GM23338 (cell line): ENCODE results near the gene YPEL5. TPM values are rescaled to one million over a fixed set of nuclear protein-coding genes. Genes with fewer than 3 reads are reported as not detected.

ENCODE experiments used
- ATAC-seq: fragments of 200-7000 bp; cut with Tn5 transposase; 3 replicates; pipeline ENCODE4 v1.9.1; 2020
- DNase-seq: peaks from one replicate; pipeline ENCODE4 v3.0.0-alpha.2; 2015; ENCODE audit warnings: low spot score
- H2AFZ ChIP-seq: fragments of 200-600 bp; sonication (generic); 2 replicates; pipeline ENCODE4 v1.8.0; 2016; ENCODE audit warnings: antibody characterized with exemption, mild to moderate bottlenecking, moderate library complexity
- H3F3A ChIP-seq: fragments of 200-600 bp; sonication (generic); replicated peaks from 2 replicates; pipeline ENCODE4 v1.8.0; 2017; ENCODE audit warnings: antibody characterized with exemption, mixed run types, low read depth
- H3K27ac ChIP-seq: fragments of 200-600 bp; sonication (generic); 2 replicates; pipeline ENCODE4 v1.6.1; 2016; ENCODE audit warnings: low read depth
- H3K27me3 ChIP-seq: fragments of 200-600 bp; sonication (generic); 2 replicates; pipeline ENCODE4 v1.8.0; 2016; ENCODE audit warnings: mild to moderate bottlenecking, mixed run types, moderate library complexity; ENCODE audit not compliant: insufficient read depth
- H3K36me3 ChIP-seq: fragments of 200-600 bp; sonication (generic); 2 replicates; pipeline ENCODE4 v1.8.0; 2016; ENCODE audit warnings: mild to moderate bottlenecking; ENCODE audit not compliant: insufficient read depth
- H3K4me1 ChIP-seq: fragments of 200-600 bp; sonication (generic); 2 replicates; pipeline ENCODE4 v1.8.0; 2016; ENCODE audit warnings: mild to moderate bottlenecking, moderate library complexity; ENCODE audit not compliant: insufficient read depth
- H3K4me2 ChIP-seq: fragments of 200-600 bp; sonication (generic); 2 replicates; pipeline ENCODE4 v1.7.1; 2017; ENCODE audit warnings: mixed run types
- H3K4me3 ChIP-seq: fragments of 200-600 bp; sonication (generic); 2 replicates; pipeline ENCODE4 v1.6.1; 2016; ENCODE audit warnings: mixed run types
- H3K79me2 ChIP-seq: fragments of 200-600 bp; sonication (generic); replicated peaks from 2 replicates; pipeline ENCODE4 v1.8.0; 2017; ENCODE audit warnings: mild to moderate bottlenecking; ENCODE audit not compliant: insufficient read depth
- H3K9me2 ChIP-seq: fragments of 200-600 bp; sonication (generic); 2 replicates; pipeline ENCODE4 v1.8.0; 2017; ENCODE audit not compliant: insufficient read depth
- H4K20me1 ChIP-seq: fragments of 200-600 bp; sonication (generic); replicated peaks from 2 replicates; pipeline ENCODE4 v1.8.0; 2017; ENCODE audit warnings: mild to moderate bottlenecking; ENCODE audit not compliant: insufficient read depth
- H3K27ac Mint-ChIP-seq: 2 replicates; pipeline ENCODE4 v1.8.0; 2020; ENCODE audit warnings: inconsistent platforms, mild to moderate bottlenecking, moderate library complexity, mixed read lengths
- H3K27me3 Mint-ChIP-seq: 3 replicates; pipeline ENCODE4 v1.8.0; 2022; ENCODE audit warnings: low read depth, mild to moderate bottlenecking, moderate library complexity, mixed read lengths, inconsistent platforms; ENCODE audit not compliant: insufficient read depth, poor library complexity
- H3K36me3 Mint-ChIP-seq: 3 replicates; pipeline ENCODE4 v1.8.0; 2021; ENCODE audit warnings: low read depth, mild to moderate bottlenecking, inconsistent platforms, moderate library complexity, mixed read lengths
- H3K4me1 Mint-ChIP-seq: 3 replicates; pipeline ENCODE4 v1.8.0; 2020; ENCODE audit warnings: mild to moderate bottlenecking, inconsistent platforms, mixed read lengths
- H3K4me3 Mint-ChIP-seq: 3 replicates; pipeline ENCODE4 v1.8.0; 2021; ENCODE audit warnings: moderate library complexity, mild to moderate bottlenecking, inconsistent platforms, mixed read lengths
- H3K9me3 Mint-ChIP-seq: 3 replicates; pipeline ENCODE4 v1.8.0; 2020; ENCODE audit warnings: moderate library complexity, mild to moderate bottlenecking, inconsistent platforms, mixed read lengths
- CREB1 ChIP-seq: fragments of 250-450 bp; sonication (Bioruptor Pico); IDR thresholded peaks from 2 replicates; pipeline ENCODE4 v1.5.0; 2020; ENCODE audit warnings: low read depth, mild to moderate bottlenecking, moderate library complexity
- CTCF ChIP-seq, 2 experiments: fragments of 200-600 bp in 1 of 2; sonication (generic) in 1 of 2; conservative IDR thresholded peaks; 2 replicates each; pipeline versions ENCODE4 v1.5.1 to v1.6.1; 2016 to 2017; ENCODE audit warnings: antibody characterized with exemption in 2 of 2, low read depth in 2 of 2, mild to moderate bottlenecking in 2 of 2, moderate library complexity in 1 of 2
- ETS1 ChIP-seq: IDR thresholded peaks from 2 replicates; pipeline ENCODE4 v1.6.1; 2016; ENCODE audit warnings: antibody characterized with exemption
- EZH2 ChIP-seq: fragments of 200-600 bp; sonication (generic); IDR thresholded peaks from one replicate; pipeline ENCODE4 v1.8.0; 2017; ENCODE audit warnings: antibody characterized with exemption, mild to moderate bottlenecking, low read depth; ENCODE audit not compliant: unreplicated experiment
- EZH2phosphoT487 ChIP-seq: fragments of 200-600 bp; sonication (generic); IDR thresholded peaks from one replicate; pipeline ENCODE4 v1.8.1; 2018; ENCODE audit warnings: antibody characterized with exemption; ENCODE audit not compliant: unreplicated experiment
- JUNB ChIP-seq: IDR thresholded peaks from one replicate; pipeline ENCODE4 v1.6.1; 2016; ENCODE audit warnings: antibody characterized with exemption; ENCODE audit not compliant: unreplicated experiment
- NANOG ChIP-seq: IDR thresholded peaks from 2 replicates; pipeline ENCODE4 v1.6.1; 2016; ENCODE audit warnings: antibody characterized with exemption, borderline replicate concordance
- POLR2AphosphoS5 ChIP-seq: IDR thresholded peaks from 2 replicates; pipeline ENCODE4 v1.6.1; 2016; ENCODE audit warnings: antibody characterized with exemption, low read depth
- STAT1 ChIP-seq: IDR thresholded peaks from one replicate; pipeline ENCODE4 v1.6.1; 2016; ENCODE audit warnings: antibody characterized with exemption; ENCODE audit not compliant: unreplicated experiment
- ZNF114 ChIP-seq: fragments of 250-450 bp; sonication (Bioruptor Pico); IDR thresholded peaks from 2 replicates; pipeline ENCODE4 v1.5.0; 2020; ENCODE audit warnings: mild to moderate bottlenecking, moderate library complexity
- ZNF331 ChIP-seq: fragments of 250-450 bp; sonication (Bioruptor Pico); IDR thresholded peaks from 2 replicates; pipeline ENCODE4 v1.5.0; 2020; ENCODE audit warnings: low read depth, mild to moderate bottlenecking, moderate library complexity
- ZNF462 ChIP-seq: fragments of 250-450 bp; sonication (Bioruptor Pico); IDR thresholded peaks from 2 replicates; pipeline ENCODE4 v1.5.0; 2020; ENCODE audit warnings: mild to moderate bottlenecking, moderate library complexity
- polyA plus RNA-seq: library from polyadenylated mRNA; unstranded; fragments of >200 nt; fragmentation: Nextera tagmentation; extraction: Ambion mirVana; gene quantifications from 2 replicates; pipeline ENCODE4 v1.2.1, GENCODE V29; 2016
- total RNA-seq: library from RNA; depleted of rRNA; stranded (reverse); fragments of >200 nt; shearing (Covaris generic); gene quantifications from 2 replicates; pipeline ENCODE4 v1.2.3, GENCODE V29; 2014

YPEL5 gene
- total and polyA plus RNA-seq, 2 experiments from 2014 or later, result 24.9 to 31.1 TPM

GRCh38 chr2:30193104-30193681, 46.4 kb downstream of the YPEL5 start (continued):
- no peak for TF ChIP-seq ZNF462

- Histone ChIP-seq H3K4me3 (no peak overlapping the region), H3K79me2 (no peaks in the 10 kb centered on the region), H3F3A (no peaks in the 10 kb centered on the region), H2AFZ (no peak overlapping the region), H3K9me2 (0 out of 2 replicates have a peak, but pooled peaks cover 5% of the 10 kb centered on the region), H3K4me1 (no peaks in the 10 kb centered on the region), H3K27ac (no peak overlapping the region), H3K4me2 (no peak overlapping the region), H3K36me3 (no peaks in the 10 kb centered on the region), H4K20me1 (no peaks in the 10 kb centered on the region), H3K27me3 (no peaks in the 10 kb centered on the region)
- ATAC-seq (no peak), DNase-seq (no peak)
- Mint-ChIP-seq H3K36me3 (peaks cover 8% of the 10 kb centered on the region), H3K27me3 (peaks cover 4% of the 10 kb centered on the region), H3K27ac (no peak overlapping the region), H3K9me3 (peaks cover 16% of the 10 kb centered on the region; the same call in 2 of the 3 replicates), H3K4me3 (no peak overlapping the region), H3K4me1 (peaks cover 12% of the 10 kb centered on the region)
- TF ChIP-seq ETS1 (no peak), JUNB (no peak), ZNF331 (CRISPR knock-in tag) (no peak), EZH2phosphoT487 (no peak), CREB1 (CRISPR knock-in tag) (no peak), NANOG (no peak), STAT1 (no peak), ZNF114 (CRISPR knock-in tag) (no peak), EZH2 (no peak), CTCF (conservative IDR thresholded peaks at IDR 0.05; ENCODE audit: low read depth in 2 of 2) (no peak), POLR2AphosphoS5 (no peak)
Measured at GRCh38 chr2:30194421-30194820, 47.6 kb downstream of the YPEL5 start.
